ENCODE data around the gene UPK2. TPM values are rescaled to one million over a fixed set of nuclear protein-coding genes. Genes with fewer than 3 reads are reported as not detected.

UPK2 gene
- total and polyA plus RNA-seq, 2 of the 13 experiments (the other 11 are each of a cell fraction or from before 2014, with no cell fraction given): not detected

- TF ChIP-seq MXD3 (CRISPR knock-in tag; IDR thresholded peaks at IDR 0.05): peak; percentile 56; the same call in 1 of the 2 replicates
- no peak for TF ChIP-seq KLF9 (CRISPR knock-in tag; IDR thresholded peaks at IDR 0.05; ENCODE audit: low read depth)
- peak; percentile 51; the same call in 1 of the 2 replicates for TF ChIP-seq KAT7 (CRISPR knock-in tag; IDR thresholded peaks at IDR 0.05; ENCODE audit: borderline replicate concordance)
- 0 out of 2 replicates have a peak, but pooled peaks have one; percentile 52 for TF ChIP-seq AFF4 (CRISPR knock-in tag; IDR thresholded peaks at IDR 0.05)
- no peak for TF ChIP-seq ZNF296 (CRISPR knock-in tag; conservative IDR thresholded peaks at IDR 0.05)
- no peak for TF ChIP-seq ZSCAN22 (CRISPR knock-in tag; IDR thresholded peaks at IDR 0.05)
- peak; percentile 53; the same call in 1 of the 2 replicates for TF ChIP-seq THRA (CRISPR knock-in tag; IDR thresholded peaks at IDR 0.05; ENCODE audit: borderline replicate concordance)
- no peak for TF ChIP-seq ZNF253 (CRISPR knock-in tag; IDR thresholded peaks at IDR 0.05; ENCODE audit: borderline replicate concordance)
- no peak for TF ChIP-seq YEATS4 (CRISPR knock-in tag; IDR thresholded peaks at IDR 0.05; ENCODE audit: borderline replicate concordance)
- TF ChIP-seq ZNF513 (CRISPR knock-in tag; conservative IDR thresholded peaks at IDR 0.05): no peak
- no peak for TF ChIP-seq SNAPC4 (CRISPR knock-in tag; IDR thresholded peaks at IDR 0.05)
- TF ChIP-seq SNRNP70 (IDR thresholded peaks at IDR 0.05; ENCODE audit: low read depth, low read length): no peak
- no peak for TF ChIP-seq ZNF224 (CRISPR knock-in tag; IDR thresholded peaks at IDR 0.05)
- no peak for TF ChIP-seq EEA1 (CRISPR knock-in tag; IDR thresholded peaks at IDR 0.05; ENCODE audit: borderline replicate concordance)
- TF ChIP-seq ZNF720 (CRISPR knock-in tag; IDR thresholded peaks at IDR 0.05): no peak
- TF ChIP-seq ZNF792 (CRISPR knock-in tag; IDR thresholded peaks at IDR 0.05): peak; percentile 74; the same call in 1 of the 2 replicates
- peak; percentile 72 for TF ChIP-seq FOSL2 (CRISPR knock-in tag; IDR thresholded peaks at IDR 0.05)
Observed at GRCh38 chr11:118921121-118921928, 34.8 kb upstream of the UPK2 start (continued).

All from HepG2 (cell line).